HepG2 (cell line): ENCODE data around the gene CDH12. TPM values are rescaled to one million over a fixed set of nuclear protein-coding genes. Genes with fewer than 3 reads are reported as not detected.

Experiments used
- ATAC-seq: fragments of 200-7000 bp; cut with Tn5 transposase; 3 replicates; pipeline ENCODE4 v1.9.1; 2020; ENCODE audit warnings: mild to moderate bottlenecking, moderate library complexity
- BruUV-seq: library from RNA; stranded (reverse); fragments of 400-500 nt; replicated peaks from 2 replicates; lab custom pipeline; 2021; lab: Mats Ljungman, UMichigan
- CTCF ChIA-PET: fragments of 300-600 bp; formaldehyde crosslinking; extraction: SDS; loops from one replicate; lab custom pipeline; 2021; ENCODE audit warnings: low total read pairs, inconsistent platforms, low intra/inter-chr PET ratio; lab: Yijun Ruan, JAX
- POLR2A ChIA-PET: fragments of 350-600 bp; sonication (Branson Sonifier 250); formaldehyde crosslinking; loops from one replicate; lab custom pipeline; 2020; ENCODE audit warnings: antibody characterized with exemption, inconsistent platforms; lab: Yijun Ruan, JAX
- DNase-seq: peaks from one replicate; pipeline ENCODE4 v3.0.0-alpha.2; 2015; ENCODE audit warnings: low spot score
- FAIRE-seq: peaks from 3 replicates; lab custom pipeline; 2011; peaks lifted over from hg19 to GRCh38; lab: Jason Lieb, UNC
- H2AFZ ChIP-seq: one replicate; pipeline ENCODE4 v1.6.1; 2011; ENCODE audit warnings: low read length, inconsistent platforms
- H3K27ac ChIP-seq: fragments of 300-600 bp; 3 replicates; pipeline ENCODE4 v1.8.0; 2011; ENCODE audit warnings: mixed run types, mild to moderate bottlenecking, mixed read lengths, low read length, inconsistent platforms; ENCODE audit not compliant: insufficient read depth; ENCODE audit errors: extremely low read length
- H3K27me3 ChIP-seq, 2 experiments: fragments of 200-600 bp in 1 of 2; 2 replicates in 1 of 2; 3 replicates in 1 of 2; pipeline versions ENCODE4 v1.6.0 to v1.8.0; 2011; ENCODE audit warnings: low read length in 2 of 2, mild to moderate bottlenecking in 2 of 2, moderate library complexity in 2 of 2, inconsistent platforms in 1 of 2; ENCODE audit not compliant: insufficient read depth in 2 of 2, control insufficient read depth in 1 of 2
- H3K36me3 ChIP-seq, 2 experiments: fragments of 200-600 bp in 1 of 2; replicated peaks in 1 of 2; 2 replicates in 1 of 2; 3 replicates in 1 of 2; pipeline versions ENCODE4 v1.5.1 to v1.8.0; 2011; ENCODE audit warnings: low read length in 2 of 2, inconsistent platforms in 1 of 2; ENCODE audit not compliant: insufficient read depth in 2 of 2, control insufficient read depth in 1 of 2
- H3K4me1 ChIP-seq: 2 replicates; pipeline ENCODE4 v1.5.1; 2012; ENCODE audit warnings: low read length, inconsistent platforms; ENCODE audit not compliant: insufficient read depth
- H3K4me2 ChIP-seq: 2 replicates; pipeline ENCODE4 v1.6.0; 2011; ENCODE audit warnings: low read depth, low read length, inconsistent platforms
- H3K4me3 ChIP-seq, 3 experiments: fragments of 200-600 bp in 1 of 3; sonication (generic), shearing (Covaris generic) in 1 of 3; replicated peaks in 1 of 3; 2 replicates each; pipeline ENCODE4 v1.5.1; 2011 to 2016; ENCODE audit warnings: low read length in 3 of 3, inconsistent platforms in 2 of 3, low read depth in 2 of 3, mild to moderate bottlenecking in 2 of 3, control low read depth in 1 of 3, mixed read lengths in 1 of 3; ENCODE audit not compliant: insufficient read depth in 1 of 3
- H3K79me2 ChIP-seq: one replicate; pipeline ENCODE4 v1.6.1; 2011; ENCODE audit warnings: low read length, inconsistent platforms; ENCODE audit not compliant: insufficient read depth
- H3K9ac ChIP-seq: 2 replicates; pipeline ENCODE4 v1.6.0; 2011; ENCODE audit warnings: mild to moderate bottlenecking, low read depth, low read length, inconsistent platforms; ENCODE audit not compliant: insufficient read depth
- H3K9me3 ChIP-seq: 2 replicates; pipeline ENCODE4 v1.5.1; 2012; ENCODE audit warnings: mild to moderate bottlenecking, low read length
- H4K20me1 ChIP-seq: 2 replicates; pipeline ENCODE4 v1.6.0; 2011; ENCODE audit warnings: inconsistent platforms, mild to moderate bottlenecking, low read length, moderate library complexity; ENCODE audit not compliant: insufficient read depth
- BHLHE40 ChIP-seq: IDR thresholded peaks from 2 replicates; pipeline ENCODE4 v1.6.1; 2011; ENCODE audit warnings: low read length, improper control_type of control experiment
- CSRNP1 ChIP-seq: sonication (generic); formaldehyde crosslinking; IDR thresholded peaks from 2 replicates; pipeline ENCODE4 v1.8.1; 2023; ENCODE audit warnings: mild to moderate bottlenecking, missing genetic modification reagents
- ELF1 ChIP-seq: sonication (generic); formaldehyde crosslinking; IDR thresholded peaks from 2 replicates; pipeline ENCODE4 v1.4.0; 2020; ENCODE audit warnings: missing genetic modification reagents
- GABPA ChIP-seq, 2 experiments: IDR thresholded peaks; 2 replicates each; pipeline ENCODE4 v1.6.1; 2011 to 2016; ENCODE audit warnings: low read depth in 2 of 2, low read length in 1 of 2, missing biosample characterization in 1 of 2, missing genetic modification characterization in 1 of 2
- HNF4A ChIP-seq: sonication (generic); formaldehyde crosslinking; IDR thresholded peaks from 2 replicates; pipeline ENCODE4 v1.4.0; 2020; ENCODE audit warnings: missing genetic modification reagents
- MYNN ChIP-seq: sonication (generic); formaldehyde crosslinking; IDR thresholded peaks from 2 replicates; pipeline ENCODE4 v1.4.0; 2020; ENCODE audit warnings: mild to moderate bottlenecking, low read depth, missing genetic modification reagents
- RNF219 ChIP-seq: sonication (generic); formaldehyde crosslinking; IDR thresholded peaks from 2 replicates; pipeline ENCODE4 v1.5.0; 2020; ENCODE audit warnings: mild to moderate bottlenecking, missing genetic modification reagents
- SIX4 ChIP-seq: sonication (generic); formaldehyde crosslinking; IDR thresholded peaks from 2 replicates; pipeline ENCODE4 v1.4.0; 2020; ENCODE audit warnings: missing genetic modification reagents
- ZNF124 ChIP-seq: sonication (generic); formaldehyde crosslinking; IDR thresholded peaks from 2 replicates; pipeline ENCODE4 v1.4.0; 2020; ENCODE audit warnings: missing genetic modification reagents
- ZNF609 ChIP-seq: sonication (generic); formaldehyde crosslinking; IDR thresholded peaks from 2 replicates; pipeline ENCODE4 v1.4.0; 2020; ENCODE audit warnings: mild to moderate bottlenecking, missing genetic modification reagents, borderline replicate concordance
- ZNF687 ChIP-seq: sonication (generic); formaldehyde crosslinking; IDR thresholded peaks from 2 replicates; pipeline ENCODE4 v1.5.1; 2020; ENCODE audit warnings: mild to moderate bottlenecking, missing genetic modification reagents, moderate library complexity
- WGBS: methylation state at CpG from one replicate; pipeline ENCODE4 v1.1.6; 2017; ENCODE audit warnings: low lambda C conversion rate; 5-methylcytosine and 5-hydroxymethylcytosine counted together
- in situ Hi-C: cut with HindIII; loops from 2 replicates; pipeline ENCODE4 v1.10.0; 2017; ENCODE audit warnings: low pct_unique_long_range_greater_than_20kb; ENCODE audit not compliant: extremely low pct_ligation_motif_present
- intact Hi-C: fragments of 100-400 bp; cut with micrococcal nuclease; formaldehyde crosslinking; loops from one replicate; pipeline ENCODE4 v1.10.0; 2022; ENCODE audit not compliant: unreplicated experiment
- polyA plus RNA-seq, 8 experiments: library from polyadenylated mRNA; depleted of rRNA in 3 of 8; stranded (reverse) in 7 of 8; unstranded in 1 of 8; fragments of >200 nt; fragmentation: Illumina TruSeq in 4 of 8; extraction: Trizol in 4 of 8; gene quantifications; 2 replicates each; pipeline versions ENCODE4 v1.2.1 to v1.2.3, GENCODE V29; 2011 to 2016; ENCODE audit warnings: low read depth in 4 of 8, missing spikeins in 1 of 8, mixed read lengths in 1 of 8; ENCODE audit not compliant: insufficient read depth in 1 of 8
- total RNA-seq, 5 experiments: library from RNA; depleted of rRNA; stranded (reverse); fragments of >200 nt; fragmentation: Illumina TruSeq; extraction: Trizol; gene quantifications; 2 replicates each; pipeline ENCODE4 v1.2.3, GENCODE V29; 2016; ENCODE audit warnings: low read depth in 1 of 5

CDH12 gene
- total and polyA plus RNA-seq, 2 of the 13 experiments (the other 11 are each of a cell fraction or from before 2014, with no cell fraction given): not detected

- no peak for TF ChIP-seq RNF219 (CRISPR knock-in tag)
- TF ChIP-seq ELF1 (CRISPR knock-in tag): no peak
- TF ChIP-seq ZNF124 (CRISPR knock-in tag): no peak
- no peak for TF ChIP-seq ZNF609
- TF ChIP-seq GABPA (IDR thresholded peaks at IDR 0.05; ENCODE audit: low read depth, low read length): no peak
- TF ChIP-seq GABPA (CRISPR knock-in tag; IDR thresholded peaks at IDR 0.05; ENCODE audit: low read depth): no peak
- no peak for TF ChIP-seq HNF4A (CRISPR knock-in tag)
Measured at GRCh38 chr5:22471154-22471553, 382.0 kb downstream of the CDH12 start (continued).

- Histone ChIP-seq H3K4me2 (no peak overlapping the region), H3K9ac (no peak overlapping the region), H3K27ac (no peak overlapping the region), H3K79me2 (no peaks in the 10 kb centered on the region), H3K9me3 (peaks cover 13% of the 10 kb centered on the region; the same call in 1 of the 2 replicates), H2AFZ (no peak overlapping the region), H3K36me3 (no peaks in the 10 kb centered on the region), H3K4me1 (no peaks in the 10 kb centered on the region), H3K27me3 (no peaks in the 10 kb centered on the region), H4K20me1 (no peaks in the 10 kb centered on the region), H3K4me3 (no peak overlapping the region)
- CTCF ChIA-PET: no interaction called here
- no peak for ATAC-seq
- FAIRE-seq: no peak
- DNase-seq: no peak
- BruUV-seq: no TSS peak
- POLR2A ChIA-PET: no interaction called here
- WGBS: 44% methylated on average over 3 of the region's 3 CpGs
- intact Hi-C loops (no loop called here), in situ Hi-C loops (no loop called here)
- TF ChIP-seq MYNN (CRISPR knock-in tag) (no peak), CSRNP1 (CRISPR knock-in tag) (no peak), BHLHE40 (no peak), ZNF687 (CRISPR knock-in tag) (no peak), SIX4 (CRISPR knock-in tag) (no peak)
Measured at GRCh38 chr5:22470408-22470807, 382.7 kb downstream of the CDH12 start.
